Activated T-cell treated with anti-CD3 and anti-CD28 coated beads, Interleukin-2, amount 50 U/mL, for 1 hour (primary cell): Measurements from ENCODE around the gene DPYSL5.

Experiments
- DNase-seq: peaks from one replicate; pipeline ENCODE4 v3.0.0-alpha.2; 2020

Gene DPYSL5

GRCh38 chr2:26969077-26969844 lies 121.3 kb downstream of the DPYSL5 start:
- no peak for DNase-seq

- DNase-seq, result peak; percentile 87
These were observed 122.5 kb downstream of the DPYSL5 start, which contains the start of gene MAPRE3 for GRCh38 chr2:26970244-26970927. Gene MAPRE3 (plus strand): TSS chr2:26970637. CDS start chr2:27022219, 51,582 bp downstream.

GRCh38 chr2:26970928-26971627 lies 123.1 kb downstream of the DPYSL5 start:
- DNase-seq, result peak; percentile 31

GRCh38 chr2:26971911-26972786 lies 124.2 kb downstream of the DPYSL5 start:
- DNase-seq, result no peak

GRCh38 chr2:26974352-26974751 lies 126.4 kb downstream of the DPYSL5 start:
- DNase-seq, result no peak

- no peak for DNase-seq
These were observed 127.2 kb downstream of the DPYSL5 start for GRCh38 chr2:26975102-26975501.

- DNase-seq, result no peak
These were observed 127.7 kb downstream of the DPYSL5 start for GRCh38 chr2:26975656-26976055.

GRCh38 chr2:26976237-26976636 lies 128.3 kb downstream of the DPYSL5 start:
- DNase-seq, result no peak

GRCh38 chr2:26977012-26977411 lies 129.1 kb downstream of the DPYSL5 start:
- DNase-seq, result no peak

- no peak for DNase-seq
These were observed 130.2 kb downstream of the DPYSL5 start for GRCh38 chr2:26978061-26978596.

- no peak for DNase-seq
These were observed 131.8 kb downstream of the DPYSL5 start for GRCh38 chr2:26979741-26980140.

GRCh38 chr2:26980971-26981370 lies 133.0 kb downstream of the DPYSL5 start:
- DNase-seq, result no peak

- DNase-seq, result no peak
These were observed 134.3 kb downstream of the DPYSL5 start for GRCh38 chr2:26982102-26982742.

GRCh38 chr2:26983746-26984145 lies 135.8 kb downstream of the DPYSL5 start:
- DNase-seq, result no peak

GRCh38 chr2:26985807-26986206 lies 137.9 kb downstream of the DPYSL5 start:
- no peak for DNase-seq

- no peak for DNase-seq
These were observed 138.6 kb downstream of the DPYSL5 start for GRCh38 chr2:26986576-26986975.

GRCh38 chr2:26988058-26988860 lies 140.3 kb downstream of the DPYSL5 start:
- no peak for DNase-seq

- no peak for DNase-seq
These were observed 141.2 kb downstream of the DPYSL5 start for GRCh38 chr2:26989156-26989555.

- DNase-seq, result no peak
These were observed 143.8 kb downstream of the DPYSL5 start for GRCh38 chr2:26991717-26992116.

GRCh38 chr2:26993768-26994167 lies 145.8 kb downstream of the DPYSL5 start:
- no peak for DNase-seq

- DNase-seq, result no peak
These were observed 147.1 kb downstream of the DPYSL5 start for GRCh38 chr2:26994983-26995382.
